ENCODE data around the gene BRSK2.

BRSK2 gene

GRCh38 chr11:1382831-1383607 is 6.7 kb upstream of the BRSK2 start (continued):
- TF ChIP-seq ZNF623 (tag by site-specific recombination; IDR thresholded peaks at IDR 0.05) (no peak), ZNF747 (tag by site-specific recombination; IDR thresholded peaks at IDR 0.05) (no peak), ZNF544 (tag by site-specific recombination; IDR thresholded peaks at IDR 0.05) (no peak), ZNF558 (tag by site-specific recombination; IDR thresholded peaks at IDR 0.05) (no peak), ZNF148 (tag by site-specific recombination; IDR thresholded peaks at IDR 0.05; ENCODE audit: borderline replicate concordance) (no peak), HIC1 (tag by site-specific recombination; IDR thresholded peaks at IDR 0.05) (peak; percentile 86), GLI4 (tag by site-specific recombination; IDR thresholded peaks at IDR 0.05) (no peak), KLF17 (tag by site-specific recombination; IDR thresholded peaks at IDR 0.05) (peak; percentile 56; the same call in 1 of the 2 replicates), ZNF626 (tag by site-specific recombination; IDR thresholded peaks at IDR 0.05) (no peak), ZNF830 (tag by site-specific recombination; IDR thresholded peaks at IDR 0.05; ENCODE audit: low read depth) (no peak), ZNF324 (tag by site-specific recombination; IDR thresholded peaks at IDR 0.05) (0 out of 2 replicates have a peak, but pooled peaks have one; percentile 37), ZNF664 (tag by site-specific recombination; IDR thresholded peaks at IDR 0.05) (no peak), WT1 (tag by site-specific recombination; IDR thresholded peaks at IDR 0.05) (no peak), ZNF692 (tag by site-specific recombination; IDR thresholded peaks at IDR 0.05) (peak; percentile 76), ZNF76 (tag by site-specific recombination; IDR thresholded peaks at IDR 0.05; ENCODE audit: borderline replicate concordance, low read depth) (peak; percentile 37; the same call in 1 of the 2 replicates), MZF1 (tag by site-specific recombination; IDR thresholded peaks at IDR 0.05; ENCODE audit: borderline replicate concordance) (0 out of 2 replicates have a peak, but pooled peaks have one; percentile 18), FEZF1 (tag by site-specific recombination; IDR thresholded peaks at IDR 0.05) (no peak), ZBTB48 (tag by site-specific recombination; IDR thresholded peaks at IDR 0.05) (peak; percentile 64), YY2 (tag by site-specific recombination; IDR thresholded peaks at IDR 0.05) (no peak), ZNF311 (tag by site-specific recombination; IDR thresholded peaks at IDR 0.05; ENCODE audit: borderline replicate concordance) (no peak), REST (tag by site-specific recombination; IDR thresholded peaks at IDR 0.05) (no peak), ZNF510 (tag by site-specific recombination; IDR thresholded peaks at IDR 0.05; ENCODE audit: insufficient replicate concordance) (no peak), KLF9 (tag by site-specific recombination; IDR thresholded peaks at IDR 0.05; ENCODE audit: low read depth) (peak; percentile 86), ZNF624 (tag by site-specific recombination; IDR thresholded peaks at IDR 0.05) (no peak), ZBTB11 (tag by site-specific recombination; conservative IDR thresholded peaks at IDR 0.05; ENCODE audit: low read depth) (0 out of 2 replicates have a peak, but pooled peaks have one; percentile 34)

All from HEK293 (cell line).